ENCODE data around the gene FOXC1. TPM values are rescaled to one million over a fixed set of nuclear protein-coding genes. Genes with fewer than 3 reads are reported as not detected.

Gene FOXC1
- total RNA-seq, 1 experiment from 2014 or later: not detected

DNA sequence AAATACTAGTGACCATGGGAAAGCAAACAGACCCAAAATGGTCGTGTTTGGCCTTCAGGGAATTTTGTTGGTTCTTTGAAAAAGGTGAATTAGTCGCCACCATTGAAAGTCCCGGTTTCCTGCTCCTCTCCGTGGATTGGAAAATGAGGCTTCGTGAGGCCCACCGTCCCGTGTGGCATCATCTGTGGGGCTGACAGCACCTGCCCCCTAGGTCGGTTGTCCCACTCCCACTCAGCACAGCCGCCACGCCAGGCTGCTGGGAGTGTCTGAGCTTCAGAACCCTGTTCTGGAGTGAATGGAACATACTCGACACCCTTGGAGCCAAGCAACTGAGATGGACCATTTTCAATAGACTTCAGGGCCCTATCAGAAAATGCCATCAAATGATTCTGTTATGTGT lies 33.0 kb upstream of the FOXC1 start:
- no peak for DNase-seq
- Histone ChIP-seq H4K5ac (ENCODE audit: insufficient read length, low read depth, low read length) (no peak overlapping the region), H3K4ac (ENCODE audit: low read depth, low read length) (no peak overlapping the region), H2BK120ac (ENCODE audit: low read depth, low read length, poor library complexity, severe bottlenecking) (no peak overlapping the region), H3K27ac (ENCODE audit: insufficient read length, low read depth, low read length) (no peak overlapping the region), H3K18ac (ENCODE audit: insufficient read length, low read depth, low read length) (no peak overlapping the region), H2BK15ac (ENCODE audit: low read depth, low read length) (no peak overlapping the region), H4K91ac (ENCODE audit: insufficient read length, low read depth, low read length) (no peak overlapping the region), H3K4me1 (ENCODE audit: insufficient read depth, low read length) (no peaks in the 10 kb centered on the region), H3K9ac (ENCODE audit: extremely low read depth, insufficient read length, low read length) (no peak overlapping the region), H3K79me2 (ENCODE audit: insufficient read depth, low read length) (no peaks in the 10 kb centered on the region), H3K14ac (ENCODE audit: insufficient read depth, low read length) (no peak overlapping the region), H2BK5ac (ENCODE audit: insufficient read length, low read length) (no peak overlapping the region), H3K27me3 (ENCODE audit: insufficient read depth, low read length) (no peaks in the 10 kb centered on the region), H3K56ac (ENCODE audit: insufficient read length, low read depth, low read length) (no peak overlapping the region), H2BK20ac (ENCODE audit: low read depth, low read length, poor library complexity, severe bottlenecking) (no peak overlapping the region), H4K8ac (replicated peaks; ENCODE audit: insufficient read length, low read depth, low read length) (no peak overlapping the region), H3K23me2 (ENCODE audit: insufficient read length, low read depth, low read length, poor library complexity, severe bottlenecking) (no peaks in the 10 kb centered on the region), H2BK12ac (ENCODE audit: insufficient read length, low read depth, low read length) (no peak overlapping the region), H3T11ph (ENCODE audit: low read length) (no peak overlapping the region), H4K20me1 (ENCODE audit: control insufficient read depth, insufficient read depth, insufficient read length) (no peaks in the 10 kb centered on the region), H2AK5ac (ENCODE audit: insufficient read length, low read length) (no peak overlapping the region), H3K4me2 (ENCODE audit: insufficient read depth, insufficient read length, low read length) (no peak overlapping the region), H3K79me1 (ENCODE audit: insufficient read depth, low read depth, low read length, poor library complexity, severe bottlenecking) (no peaks in the 10 kb centered on the region), H3K23ac (ENCODE audit: insufficient read length, low read depth, low read length) (no peak overlapping the region), H3K9me3 (ENCODE audit: control insufficient read depth, low read depth, low read length) (no peaks in the 10 kb centered on the region), H2AFZ (ENCODE audit: low read length) (no peak overlapping the region)
- no peaks in the 10 kb centered on the region for H3K9me3 Mint-ChIP-seq
- no peak overlapping the region for H3K27ac Mint-ChIP-seq
- peaks cover 25% of the 10 kb centered on the region for H3K27me3 Mint-ChIP-seq (ENCODE audit: low read depth)
- H3K4me3 Mint-ChIP-seq: no peak overlapping the region
- H3K4me1 Mint-ChIP-seq: peaks cover 33 to 34% of the 10 kb centered on the region in 2 experiments
- no peaks in the 10 kb centered on the region for H3K36me3 Mint-ChIP-seq (ENCODE audit: insufficient read depth in 1 of 3, low read depth in 3 of 3)
- TF ChIP-seq, protein P1, sequence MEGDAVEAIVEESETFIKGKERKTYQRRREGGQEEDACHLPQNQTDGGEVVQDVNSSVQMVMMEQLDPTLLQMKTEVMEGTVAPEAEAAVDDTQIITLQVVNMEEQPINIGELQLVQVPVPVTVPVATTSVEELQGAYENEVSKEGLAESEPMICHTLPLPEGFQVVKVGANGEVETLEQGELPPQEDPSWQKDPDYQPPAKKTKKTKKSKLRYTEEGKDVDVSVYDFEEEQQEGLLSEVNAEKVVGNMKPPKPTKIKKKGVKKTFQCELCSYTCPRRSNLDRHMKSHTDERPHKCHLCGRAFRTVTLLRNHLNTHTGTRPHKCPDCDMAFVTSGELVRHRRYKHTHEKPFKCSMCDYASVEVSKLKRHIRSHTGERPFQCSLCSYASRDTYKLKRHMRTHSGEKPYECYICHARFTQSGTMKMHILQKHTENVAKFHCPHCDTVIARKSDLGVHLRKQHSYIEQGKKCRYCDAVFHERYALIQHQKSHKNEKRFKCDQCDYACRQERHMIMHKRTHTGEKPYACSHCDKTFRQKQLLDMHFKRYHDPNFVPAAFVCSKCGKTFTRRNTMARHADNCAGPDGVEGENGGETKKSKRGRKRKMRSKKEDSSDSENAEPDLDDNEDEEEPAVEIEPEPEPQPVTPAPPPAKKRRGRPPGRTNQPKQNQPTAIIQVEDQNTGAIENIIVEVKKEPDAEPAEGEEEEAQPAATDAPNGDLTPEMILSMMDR (conservative IDR thresholded peaks at IDR 0.05): no peak
- WGBS (ENCODE audit: extremely low coverage, insufficient read length, low lambda C conversion rate): no CpG with 5 or more reads among the region's 11 CpGs

Measured in H9 (cell line).